ENCODE data around the gene NTRK1.

DNA sequence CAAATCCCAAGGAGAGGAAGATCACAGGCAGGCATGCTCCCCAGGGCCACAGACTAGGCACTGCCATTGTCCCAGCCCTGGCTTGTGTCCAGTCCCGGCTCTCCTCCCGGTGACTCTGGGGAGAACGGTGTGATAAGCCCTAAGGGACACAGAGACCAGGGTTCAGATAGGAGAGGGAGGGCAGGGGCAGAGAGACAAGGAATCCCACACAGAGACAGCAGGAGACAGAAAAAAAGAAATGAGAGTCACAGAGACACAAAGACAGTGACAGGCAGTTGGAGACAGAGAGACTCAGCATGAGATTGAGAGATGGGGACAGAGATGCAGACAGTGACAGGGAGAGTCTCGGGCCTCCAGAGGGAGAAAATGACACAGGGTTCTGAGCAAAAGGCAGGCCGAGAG lies 2.1 kb upstream of the NTRK1 start:
- TF ChIP-seq, protein P1, sequence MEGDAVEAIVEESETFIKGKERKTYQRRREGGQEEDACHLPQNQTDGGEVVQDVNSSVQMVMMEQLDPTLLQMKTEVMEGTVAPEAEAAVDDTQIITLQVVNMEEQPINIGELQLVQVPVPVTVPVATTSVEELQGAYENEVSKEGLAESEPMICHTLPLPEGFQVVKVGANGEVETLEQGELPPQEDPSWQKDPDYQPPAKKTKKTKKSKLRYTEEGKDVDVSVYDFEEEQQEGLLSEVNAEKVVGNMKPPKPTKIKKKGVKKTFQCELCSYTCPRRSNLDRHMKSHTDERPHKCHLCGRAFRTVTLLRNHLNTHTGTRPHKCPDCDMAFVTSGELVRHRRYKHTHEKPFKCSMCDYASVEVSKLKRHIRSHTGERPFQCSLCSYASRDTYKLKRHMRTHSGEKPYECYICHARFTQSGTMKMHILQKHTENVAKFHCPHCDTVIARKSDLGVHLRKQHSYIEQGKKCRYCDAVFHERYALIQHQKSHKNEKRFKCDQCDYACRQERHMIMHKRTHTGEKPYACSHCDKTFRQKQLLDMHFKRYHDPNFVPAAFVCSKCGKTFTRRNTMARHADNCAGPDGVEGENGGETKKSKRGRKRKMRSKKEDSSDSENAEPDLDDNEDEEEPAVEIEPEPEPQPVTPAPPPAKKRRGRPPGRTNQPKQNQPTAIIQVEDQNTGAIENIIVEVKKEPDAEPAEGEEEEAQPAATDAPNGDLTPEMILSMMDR (IDR thresholded peaks at IDR 0.05): no peak
- TF ChIP-seq POLR2A (IDR thresholded peaks at IDR 0.05): no peak

All from esophagus squamous epithelium (tissue), 4 donors.